GM19023 (cell line): Measurements from ENCODE around the gene TMEM117.

Experiments used
- ATAC-seq: cut with Tn5 transposase; IDR thresholded peaks from one replicate; pipeline ENCODE4 v1.9.1; 2021; ENCODE audit warnings: mild to moderate bottlenecking, moderate library complexity; ENCODE audit not compliant: unreplicated experiment

The TMEM117 gene

GRCh38 chr12:43942379-43942778 is 106.5 kb downstream of the TMEM117 start:
- no peak for ATAC-seq

DNA sequence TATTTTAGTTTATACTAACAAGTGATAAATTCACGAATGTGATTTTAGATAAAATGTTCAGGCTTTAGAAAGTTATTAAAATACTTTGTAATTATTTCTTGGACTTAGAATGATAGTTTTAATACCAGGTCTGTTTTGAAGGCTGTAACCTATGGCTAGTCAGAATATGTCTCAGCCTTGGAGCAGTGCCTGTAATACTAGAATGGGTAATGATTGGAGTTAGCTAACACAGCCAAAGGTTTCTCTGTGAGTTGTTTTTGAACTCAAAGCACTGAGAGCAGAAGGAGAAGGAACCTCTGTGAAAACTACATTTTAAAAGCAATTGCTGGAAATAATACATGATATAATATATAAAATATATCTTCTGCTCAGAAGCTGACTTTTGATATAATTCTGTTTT is 110.1 kb downstream of the TMEM117 start:
- no peak for ATAC-seq

- ATAC-seq, result no peak
Measured at GRCh38 chr12:43951286-43951685, 115.4 kb downstream of the TMEM117 start.

GRCh38 chr12:43957732-43958372 is 122.0 kb downstream of the TMEM117 start:
- peak; percentile 92 for ATAC-seq

- no peak for ATAC-seq
Measured at GRCh38 chr12:43964033-43964432, 128.2 kb downstream of the TMEM117 start.

DNA sequence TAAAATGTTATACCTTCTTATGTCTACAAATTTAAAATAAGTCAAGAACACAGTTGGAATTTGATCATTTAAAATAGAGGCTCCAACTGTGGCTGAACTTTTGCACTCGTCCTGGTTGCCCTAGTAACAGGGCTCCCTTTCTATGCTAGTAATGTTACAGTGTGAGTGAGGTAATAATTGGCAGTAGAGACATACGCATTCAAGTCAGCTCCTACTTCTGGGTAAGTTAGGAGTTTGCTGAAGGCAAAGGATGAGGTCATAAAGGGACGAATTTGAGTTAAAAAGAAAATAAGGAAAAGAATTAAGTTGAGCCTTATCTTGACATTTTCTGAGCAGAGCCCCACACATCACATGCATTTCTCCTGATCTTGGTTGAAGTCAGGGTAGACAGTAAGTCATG is 129.1 kb downstream of the TMEM117 start:
- no peak for ATAC-seq

GRCh38 chr12:43965899-43966298 is 130.0 kb downstream of the TMEM117 start:
- no peak for ATAC-seq

- no peak for ATAC-seq
Measured at GRCh38 chr12:43968736-43969135, 132.9 kb downstream of the TMEM117 start.

GRCh38 chr12:43969882-43970281 is 134.0 kb downstream of the TMEM117 start:
- ATAC-seq, result no peak

DNA sequence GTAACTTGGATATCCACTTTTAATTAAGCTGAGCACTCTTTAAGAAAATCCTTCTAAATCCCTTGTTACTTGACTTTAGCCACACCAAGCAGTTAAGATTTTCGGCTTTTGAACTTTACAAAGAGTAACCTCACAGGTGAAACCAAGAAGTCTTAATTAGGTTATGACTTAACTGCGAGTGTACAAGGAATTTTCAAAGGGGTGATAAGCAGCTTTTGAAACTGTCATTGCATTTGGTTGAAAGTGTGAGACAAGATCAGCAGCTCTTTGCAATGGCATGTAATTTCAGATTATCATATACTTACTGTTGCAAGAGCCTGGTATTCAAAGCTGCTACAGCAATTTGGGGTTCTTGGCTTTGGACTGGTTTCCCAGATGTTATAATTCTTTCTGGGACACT is 137.5 kb downstream of the TMEM117 start:
- ATAC-seq, result no peak

- no peak for ATAC-seq
Measured at GRCh38 chr12:43973993-43974392, 138.1 kb downstream of the TMEM117 start.

DNA sequence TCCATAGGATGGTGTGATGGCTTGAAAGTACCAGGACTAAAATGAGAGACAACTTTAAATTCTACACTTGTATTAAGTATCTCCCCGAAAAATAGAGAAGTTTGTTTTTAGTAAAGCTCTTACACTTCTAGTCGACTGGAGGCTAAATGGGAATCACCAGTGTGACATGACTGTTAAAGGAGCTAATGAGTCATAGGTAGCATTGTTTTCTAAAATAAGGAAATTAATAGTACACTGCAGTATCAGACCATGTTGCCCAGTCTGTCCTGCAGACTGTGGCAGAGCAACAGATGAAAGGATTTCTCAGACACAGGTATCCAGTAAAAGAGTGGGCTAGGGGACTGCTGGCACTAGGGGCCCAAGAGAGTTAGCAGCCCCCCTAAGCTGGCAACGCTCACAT is 140.1 kb downstream of the TMEM117 start:
- ATAC-seq, result no peak

DNA sequence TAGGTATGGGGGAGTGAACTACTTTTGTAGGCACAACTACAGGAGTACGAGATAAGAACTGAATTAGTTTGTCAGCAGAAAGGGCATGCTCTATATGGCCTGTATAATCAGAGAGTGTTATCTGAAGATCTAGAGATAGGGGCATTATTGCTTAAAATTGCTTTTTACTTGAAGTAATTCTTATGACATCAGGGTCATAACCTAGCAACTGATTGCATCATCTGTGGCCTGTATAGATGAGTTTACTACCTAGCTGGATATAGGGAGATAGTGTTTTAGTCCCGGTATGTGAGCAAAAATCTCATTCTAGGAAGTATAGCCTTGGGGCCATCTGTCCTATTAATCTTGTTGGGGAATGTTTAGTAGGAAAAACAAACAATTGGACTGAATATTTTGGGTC is 142.7 kb downstream of the TMEM117 start:
- no peak for ATAC-seq

DNA sequence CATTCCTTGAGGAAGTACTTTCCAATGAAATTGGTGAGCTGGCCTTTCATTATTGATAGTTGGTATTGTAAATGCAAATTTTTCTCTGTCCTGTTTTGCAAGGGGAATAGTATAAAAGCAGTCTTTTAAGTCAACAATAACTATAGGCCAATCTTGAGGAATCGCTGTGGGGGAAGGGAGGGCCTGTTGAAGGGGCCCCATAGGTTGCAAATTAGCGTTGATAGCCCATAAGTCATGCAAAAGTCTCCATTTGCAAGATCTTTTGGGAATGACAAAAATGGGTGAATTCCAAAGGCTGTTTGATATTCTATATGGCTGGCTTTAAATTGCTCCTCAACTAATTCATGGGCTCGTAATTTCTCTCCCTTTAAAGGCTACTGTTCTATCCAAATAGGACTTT is 143.6 kb downstream of the TMEM117 start:
- ATAC-seq, result no peak

DNA sequence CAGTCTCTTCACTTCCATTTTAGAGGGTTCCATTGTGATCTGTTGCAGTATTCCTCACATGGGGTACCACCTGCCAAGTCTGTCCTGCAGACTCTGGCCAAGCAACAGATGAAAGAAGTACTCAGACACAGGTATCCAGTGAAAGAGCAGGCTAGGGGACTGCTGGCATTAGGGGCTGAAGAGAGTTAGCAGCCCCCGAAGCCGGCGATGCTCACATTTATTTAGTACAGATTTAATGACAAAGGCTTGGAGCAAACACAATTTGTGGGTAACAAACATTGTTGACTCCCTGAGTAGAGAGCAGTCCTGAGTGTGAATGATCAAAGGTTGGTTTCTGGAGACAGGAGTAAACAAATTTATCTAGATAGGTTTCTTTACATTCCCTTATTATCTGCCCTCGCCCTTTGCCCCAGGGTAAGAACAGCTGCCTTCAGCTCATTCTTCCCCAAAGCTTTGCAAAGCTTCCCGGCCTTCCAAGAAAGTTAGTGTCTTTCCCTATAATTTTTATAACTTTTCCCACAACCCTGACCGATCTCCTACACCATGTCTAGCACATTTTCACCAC is 144.8 kb downstream of the TMEM117 start:
- ATAC-seq, result no peak

DNA sequence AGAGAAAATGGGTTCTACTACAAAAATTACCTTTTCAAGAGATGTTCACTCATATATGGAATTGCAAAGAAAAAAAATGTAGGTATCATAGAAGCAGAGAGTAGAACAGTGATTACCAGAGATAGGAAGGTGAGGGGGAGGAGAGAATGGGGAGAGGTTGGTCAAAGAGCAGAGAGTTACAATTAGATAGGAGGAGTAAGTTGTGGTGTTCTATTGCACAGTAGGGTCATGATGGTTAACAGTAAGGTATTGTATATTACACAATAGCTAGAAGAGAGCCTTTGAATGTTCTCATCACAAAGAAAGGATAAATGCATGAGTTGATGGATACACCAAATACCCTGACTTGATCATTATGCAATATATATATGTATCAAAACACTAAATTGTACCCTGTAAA is 145.8 kb downstream of the TMEM117 start:
- ATAC-seq, result no peak

GRCh38 chr12:43982544-43982943 is 146.7 kb downstream of the TMEM117 start:
- ATAC-seq, result no peak

DNA sequence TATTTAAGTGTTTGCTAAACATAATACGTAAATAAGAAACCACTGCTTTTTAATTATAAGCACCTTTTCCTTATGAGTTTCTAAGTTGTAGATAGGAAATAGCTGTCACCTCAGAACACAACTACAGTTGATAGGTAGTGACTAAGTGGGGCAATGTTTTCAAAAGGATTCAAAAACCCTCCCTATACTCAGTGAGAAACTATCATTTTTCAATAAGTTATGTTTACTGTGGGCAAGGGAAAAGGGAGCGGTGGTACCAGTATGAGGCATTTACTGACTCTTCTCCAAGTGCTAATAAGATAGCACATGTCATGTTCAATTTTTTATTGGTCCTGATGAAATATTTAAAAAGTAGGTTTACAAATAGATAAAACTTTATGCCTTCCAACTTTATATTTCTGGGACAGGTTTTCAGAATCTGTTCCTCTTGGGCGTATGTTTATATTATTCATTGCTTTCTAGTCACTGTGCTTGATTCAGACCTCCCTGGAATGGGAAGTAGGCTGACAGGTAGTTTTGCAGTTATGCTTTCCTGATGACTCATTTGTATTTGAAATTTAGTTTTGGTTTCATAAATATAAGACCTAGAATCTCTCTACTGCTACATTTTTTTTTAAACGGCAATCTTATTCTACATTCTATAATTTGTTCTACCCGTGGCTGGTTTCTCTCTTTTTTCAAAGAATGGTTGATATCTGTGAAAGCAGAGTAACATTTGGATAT is 153.1 kb downstream of the TMEM117 start:
- ATAC-seq, result peak; percentile 79

DNA sequence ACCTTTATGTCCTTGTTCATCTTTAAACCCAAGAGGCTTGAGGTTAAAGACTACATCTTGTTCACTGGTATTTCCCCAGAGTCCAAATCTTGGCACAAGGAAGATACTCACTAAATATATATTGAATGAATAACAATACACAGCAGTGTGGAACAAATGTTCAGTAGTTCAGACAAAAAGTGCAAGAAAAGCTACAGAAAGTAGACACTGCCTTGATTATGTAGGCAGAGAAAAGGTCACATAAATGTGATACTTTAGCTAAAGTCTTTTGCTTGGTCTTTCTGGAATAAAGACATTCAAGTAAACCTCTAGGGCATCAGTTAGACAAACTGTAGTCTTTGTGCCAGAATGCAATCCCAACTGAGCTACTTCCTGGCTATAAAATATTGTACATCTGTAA is 157.0 kb downstream of the TMEM117 start:
- ATAC-seq, result no peak

DNA sequence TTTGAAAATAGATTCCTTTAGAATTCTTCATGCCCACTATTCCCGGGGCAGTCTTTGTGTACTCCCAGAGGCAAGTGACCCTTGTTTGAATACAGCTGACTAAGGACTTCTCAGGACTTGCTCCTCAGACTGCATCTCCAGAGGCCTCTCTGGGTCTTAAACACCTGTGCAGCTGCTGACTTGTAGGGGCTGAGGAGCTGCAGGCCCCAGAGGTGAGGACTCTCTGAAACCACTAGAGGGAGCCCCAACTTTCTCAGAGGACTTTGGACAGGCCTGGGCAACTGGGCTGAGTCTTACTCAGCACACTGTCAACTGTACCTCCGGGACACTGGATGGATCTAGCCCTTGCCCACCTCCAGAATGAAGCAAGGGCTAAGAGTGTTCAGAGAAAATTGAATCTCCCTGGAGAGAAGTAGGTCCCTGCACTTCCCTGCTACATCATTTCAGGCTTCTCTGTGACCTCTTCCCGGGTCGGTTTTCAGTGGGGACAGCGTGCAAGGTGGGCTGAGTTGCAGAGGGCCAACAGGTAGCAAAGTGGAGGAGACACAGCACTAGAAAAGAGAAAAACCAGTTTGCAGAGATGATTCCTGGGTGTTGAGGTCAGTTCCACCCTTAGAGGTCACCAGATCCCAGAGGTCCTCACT is 164.6 kb downstream of the TMEM117 start:
- ATAC-seq, result peak; percentile 98

GRCh38 chr12:44002607-44003006 is 166.7 kb downstream of the TMEM117 start:
- ATAC-seq, result no peak

DNA sequence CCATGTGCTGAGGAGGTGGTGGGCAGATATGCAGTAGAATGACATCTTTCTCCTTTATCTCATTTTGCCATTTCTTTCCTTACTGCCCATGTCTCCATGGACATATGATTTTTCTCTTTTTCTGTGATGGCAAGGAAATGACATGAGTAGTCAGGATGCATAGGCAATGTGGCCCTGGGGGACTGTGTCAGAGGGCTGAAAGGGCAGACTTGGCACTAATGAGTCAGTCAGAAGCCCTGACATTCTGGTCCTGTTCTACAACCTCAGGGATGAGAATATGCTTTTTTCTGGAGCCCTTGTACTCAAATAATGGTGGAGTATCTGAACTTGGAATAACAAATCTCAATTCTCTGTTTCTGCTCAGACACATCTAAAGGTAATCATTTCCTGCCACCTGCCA is 167.8 kb downstream of the TMEM117 start:
- ATAC-seq, result no peak
